H1 (cell line): ENCODE data around the gene JMJD1C.

ENCODE experiments used
- ATF2 ChIP-seq: IDR thresholded peaks from 2 replicates; pipeline ENCODE4 v1.6.1; 2012; ENCODE audit warnings: low read length, inconsistent platforms
- CHD1 ChIP-seq: IDR thresholded peaks from 2 replicates; pipeline ENCODE4 v1.6.1; 2012; ENCODE audit warnings: low read depth, low read length, improper control_type of control experiment
- EZH2 ChIP-seq: fragments of 200-600 bp; sonication (generic); IDR thresholded peaks from 2 replicates; pipeline ENCODE4 v1.7.1; 2012; ENCODE audit warnings: low read depth, mild to moderate bottlenecking, moderate library complexity, low read length, inconsistent platforms; ENCODE audit not compliant: severe bottlenecking
- HDAC2 ChIP-seq, 2 experiments: fragments of 300-600 bp in 1 of 2; sonication (generic) in 1 of 2; IDR thresholded peaks; 2 replicates each; pipeline ENCODE4 v1.6.1; 2011 to 2012; ENCODE audit warnings: low read depth in 2 of 2, low read length in 2 of 2, mild to moderate bottlenecking in 2 of 2, moderate library complexity in 2 of 2, borderline replicate concordance in 1 of 2, inconsistent platforms in 1 of 2
- KDM5A ChIP-seq: fragments of 200-600 bp; IDR thresholded peaks from 2 replicates; pipeline ENCODE4 v1.7.1; 2012; ENCODE audit warnings: mild to moderate bottlenecking, low read length, inconsistent platforms, mixed read lengths
- POLR2A ChIP-seq, 2 experiments: IDR thresholded peaks; 1 replicate in 1 of 2; 2 replicates in 1 of 2; pipeline ENCODE4 v1.6.1; 2011; ENCODE audit warnings: low read depth in 2 of 2, low read length in 2 of 2, mild to moderate bottlenecking in 2 of 2; ENCODE audit errors: control extremely low read depth in 1 of 2
- POLR2AphosphoS5 ChIP-seq: IDR thresholded peaks from 2 replicates; pipeline ENCODE4 v1.6.1; 2011; ENCODE audit warnings: low read depth, low read length
- RBBP5 ChIP-seq: IDR thresholded peaks from 2 replicates; pipeline ENCODE4 v1.7.1; 2012; ENCODE audit warnings: low read depth, mild to moderate bottlenecking, inconsistent platforms, low read length, moderate library complexity, borderline replicate concordance
- SAP30 ChIP-seq: fragments of 300-600 bp; sonication (generic); IDR thresholded peaks from 2 replicates; pipeline ENCODE4 v1.7.1; 2012; ENCODE audit warnings: low read length, moderate library complexity, mild to moderate bottlenecking, inconsistent platforms; ENCODE audit not compliant: insufficient read depth, insufficient replicate concordance
- SIX5 ChIP-seq: IDR thresholded peaks from 2 replicates; pipeline ENCODE4 v1.6.1; 2011; ENCODE audit warnings: mild to moderate bottlenecking, low read depth, low read length
- TF ChIP-seq, protein P1 (sequence below): IDR thresholded peaks from 2 replicates; pipeline ENCODE4 v1.6.1; 2011; ENCODE audit warnings: low read depth, mild to moderate bottlenecking, low read length; ENCODE audit not compliant: insufficient read depth
- TF ChIP-seq, protein P2 (sequence below), 3 experiments: IDR thresholded peaks; 1 replicate in 2 of 3; 2 replicates in 1 of 3; pipeline versions ENCODE4 v1.5.1 to v1.6.1; 2011; ENCODE audit warnings: low read length in 3 of 3, mild to moderate bottlenecking in 3 of 3, inconsistent platforms in 2 of 3, low read depth in 1 of 3, moderate library complexity in 1 of 3; ENCODE audit not compliant: insufficient read depth in 1 of 3; ENCODE audit errors: control extremely low read depth in 1 of 3
- TF ChIP-seq, protein P3 (sequence below): IDR thresholded peaks from 2 replicates; pipeline ENCODE4 v1.6.1; 2012; ENCODE audit warnings: inconsistent platforms

GRCh38 chr10:63155388-63156020, 310.3 kb downstream of the JMJD1C start:
- TF ChIP-seq RBBP5 (no peak), EZH2 (no peak), SIX5 (no peak), HDAC2 (IDR thresholded peaks at IDR 0.05; ENCODE audit: borderline replicate concordance in 1 of 2, low read depth in 2 of 2, low read length in 2 of 2) (no peak), ATF2 (no peak), POLR2AphosphoS5 (no peak), POLR2A (IDR thresholded peaks at IDR 0.05; ENCODE audit: control extremely low read depth in 1 of 2, low read depth in 2 of 2, low read length in 2 of 2) (no peak), KDM5A (no peak), SAP30 (no peak), CHD1 (no peak)
- TF ChIP-seq, protein P1, sequence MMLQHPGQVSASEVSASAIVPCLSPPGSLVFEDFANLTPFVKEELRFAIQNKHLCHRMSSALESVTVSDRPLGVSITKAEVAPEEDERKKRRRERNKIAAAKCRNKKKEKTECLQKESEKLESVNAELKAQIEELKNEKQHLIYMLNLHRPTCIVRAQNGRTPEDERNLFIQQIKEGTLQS, result no peak
- TF ChIP-seq, protein P2, sequence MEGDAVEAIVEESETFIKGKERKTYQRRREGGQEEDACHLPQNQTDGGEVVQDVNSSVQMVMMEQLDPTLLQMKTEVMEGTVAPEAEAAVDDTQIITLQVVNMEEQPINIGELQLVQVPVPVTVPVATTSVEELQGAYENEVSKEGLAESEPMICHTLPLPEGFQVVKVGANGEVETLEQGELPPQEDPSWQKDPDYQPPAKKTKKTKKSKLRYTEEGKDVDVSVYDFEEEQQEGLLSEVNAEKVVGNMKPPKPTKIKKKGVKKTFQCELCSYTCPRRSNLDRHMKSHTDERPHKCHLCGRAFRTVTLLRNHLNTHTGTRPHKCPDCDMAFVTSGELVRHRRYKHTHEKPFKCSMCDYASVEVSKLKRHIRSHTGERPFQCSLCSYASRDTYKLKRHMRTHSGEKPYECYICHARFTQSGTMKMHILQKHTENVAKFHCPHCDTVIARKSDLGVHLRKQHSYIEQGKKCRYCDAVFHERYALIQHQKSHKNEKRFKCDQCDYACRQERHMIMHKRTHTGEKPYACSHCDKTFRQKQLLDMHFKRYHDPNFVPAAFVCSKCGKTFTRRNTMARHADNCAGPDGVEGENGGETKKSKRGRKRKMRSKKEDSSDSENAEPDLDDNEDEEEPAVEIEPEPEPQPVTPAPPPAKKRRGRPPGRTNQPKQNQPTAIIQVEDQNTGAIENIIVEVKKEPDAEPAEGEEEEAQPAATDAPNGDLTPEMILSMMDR (IDR thresholded peaks at IDR 0.05; ENCODE audit: control extremely low read depth in 1 of 3, insufficient read depth in 1 of 3, low read depth in 1 of 3, low read length in 3 of 3), result no peak
- TF ChIP-seq, protein P3, sequence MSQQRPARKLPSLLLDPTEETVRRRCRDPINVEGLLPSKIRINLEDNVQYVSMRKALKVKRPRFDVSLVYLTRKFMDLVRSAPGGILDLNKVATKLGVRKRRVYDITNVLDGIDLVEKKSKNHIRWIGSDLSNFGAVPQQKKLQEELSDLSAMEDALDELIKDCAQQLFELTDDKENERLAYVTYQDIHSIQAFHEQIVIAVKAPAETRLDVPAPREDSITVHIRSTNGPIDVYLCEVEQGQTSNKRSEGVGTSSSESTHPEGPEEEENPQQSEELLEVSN, result no peak
